WTC11 (cell line): Measurements from ENCODE around the gene CCDC30. TPM values are rescaled to one million over a fixed set of nuclear protein-coding genes. Genes with fewer than 3 reads are reported as not detected.
A peak's percentile ranks its signal among the peaks of the same experiment; 100 is the strongest.

Experiments
- ATAC-seq: fragments of 200-7000 bp; cut with Tn5 transposase; 2 replicates; pipeline ENCODE4 v1.10.0; 2021; ENCODE audit warnings: mild to moderate bottlenecking, moderate library complexity
- CTCF ChIA-PET: fragments of 300-600 bp; sonication (Branson Sonifier 250); formaldehyde crosslinking; loops from one replicate; lab custom pipeline; 2021; ENCODE audit warnings: antibody characterized with exemption; lab: Charles Lee
- POLR2A ChIA-PET: fragments of 350-600 bp; sonication (Branson Sonifier 250); formaldehyde crosslinking; loops from one replicate; lab custom pipeline; 2021; ENCODE audit warnings: antibody characterized with exemption; lab: Charles Lee
- DNase-seq: peaks from one replicate; pipeline ENCODE4 v3.0.0; 2021; ENCODE audit warnings: low spot score
- H3K27ac Mint-ChIP-seq: 2 replicates; pipeline ENCODE4 v1.8.0; 2021; ENCODE audit warnings: mixed read lengths
- H3K27me3 Mint-ChIP-seq: 2 replicates; pipeline ENCODE4 v1.8.0; 2021; ENCODE audit warnings: low read depth, mild to moderate bottlenecking, moderate library complexity, mixed read lengths
- H3K36me3 Mint-ChIP-seq: 2 replicates; pipeline ENCODE4 v1.8.0; 2021; ENCODE audit warnings: mixed read lengths
- H3K4me1 Mint-ChIP-seq: 2 replicates; pipeline ENCODE4 v1.8.0; 2022; ENCODE audit warnings: mixed read lengths
- H3K4me3 Mint-ChIP-seq: 2 replicates; pipeline ENCODE4 v1.8.0; 2021; ENCODE audit warnings: mild to moderate bottlenecking, moderate library complexity, mixed read lengths
- H3K9me3 Mint-ChIP-seq: 2 replicates; pipeline ENCODE4 v1.8.0; 2021; ENCODE audit warnings: mixed read lengths
- EMX1 ChIP-seq: fragments of 250-450 bp; sonication (Bioruptor Pico); IDR thresholded peaks from 2 replicates; pipeline ENCODE4 v1.8.0; 2021; ENCODE audit warnings: mild to moderate bottlenecking
- FOXK1 ChIP-seq: sonication (generic); formaldehyde crosslinking; IDR thresholded peaks from 2 replicates; pipeline ENCODE4 v1.8.0; 2022; ENCODE audit warnings: mild to moderate bottlenecking, moderate library complexity, missing genetic modification reagents
- FOXP4 ChIP-seq: sonication (generic); formaldehyde crosslinking; IDR thresholded peaks from 2 replicates; pipeline ENCODE4 v1.8.0; 2022; ENCODE audit warnings: mild to moderate bottlenecking, missing genetic modification reagents
- GRHL2 ChIP-seq: fragments of 250-450 bp; sonication (Bioruptor Pico); IDR thresholded peaks from 2 replicates; pipeline ENCODE4 v1.8.0; 2022; ENCODE audit warnings: mild to moderate bottlenecking, moderate library complexity; ENCODE audit not compliant: insufficient replicate concordance, severe bottlenecking
- HMGA2 ChIP-seq: fragments of 250-450 bp; sonication (Bioruptor Pico); IDR thresholded peaks from 2 replicates; pipeline ENCODE4 v1.4.0; 2021; ENCODE audit warnings: mild to moderate bottlenecking, moderate library complexity
- MAX ChIP-seq: sonication (generic); formaldehyde crosslinking; IDR thresholded peaks from 2 replicates; pipeline ENCODE4 v1.8.0; 2022; ENCODE audit warnings: mild to moderate bottlenecking, missing genetic modification reagents
- MYBL2 ChIP-seq: sonication (generic); formaldehyde crosslinking; IDR thresholded peaks from 2 replicates; pipeline ENCODE4 v1.8.1; 2023; ENCODE audit warnings: mild to moderate bottlenecking, moderate library complexity, missing genetic modification reagents
- NR2C2 ChIP-seq: sonication (generic); formaldehyde crosslinking; IDR thresholded peaks from 2 replicates; pipeline ENCODE4 v1.8.0; 2022; ENCODE audit warnings: mild to moderate bottlenecking, missing genetic modification reagents
- SMAD3 ChIP-seq: sonication (generic); formaldehyde crosslinking; IDR thresholded peaks from 2 replicates; pipeline ENCODE4 v1.8.0; 2022; ENCODE audit warnings: missing genetic modification reagents, mild to moderate bottlenecking, borderline replicate concordance
- TEAD4 ChIP-seq: sonication (generic); formaldehyde crosslinking; IDR thresholded peaks from 2 replicates; pipeline ENCODE4 v1.8.0; 2022; ENCODE audit warnings: mild to moderate bottlenecking, missing genetic modification reagents
- TP53 ChIP-seq: sonication (generic); formaldehyde crosslinking; IDR thresholded peaks from 2 replicates; pipeline ENCODE4 v1.8.1; 2023; ENCODE audit warnings: mild to moderate bottlenecking, missing genetic modification reagents
- ZNF219 ChIP-seq: sonication (generic); formaldehyde crosslinking; IDR thresholded peaks from 2 replicates; pipeline ENCODE4 v1.8.0; 2023; ENCODE audit warnings: missing genetic modification reagents, mild to moderate bottlenecking, borderline replicate concordance
- ZNF281 ChIP-seq: sonication (generic); formaldehyde crosslinking; IDR thresholded peaks from 2 replicates; pipeline ENCODE4 v1.8.0; 2023; ENCODE audit warnings: mild to moderate bottlenecking, missing genetic modification reagents
- ZNF317 ChIP-seq: sonication (generic); formaldehyde crosslinking; IDR thresholded peaks from 2 replicates; pipeline ENCODE4 v1.8.1; 2023; ENCODE audit warnings: low read depth, mild to moderate bottlenecking, moderate library complexity, missing genetic modification reagents, borderline replicate concordance
- ZNF512 ChIP-seq: sonication (generic); formaldehyde crosslinking; IDR thresholded peaks from 2 replicates; pipeline ENCODE4 v1.8.1; 2022; ENCODE audit warnings: missing genetic modification reagents, borderline replicate concordance
- total RNA-seq: library from RNA; stranded (reverse); gene quantifications from 3 replicates; pipeline ENCODE4 v1.2.3, GENCODE V29; 2021
- TF ChIP-seq, protein P1 (sequence below): fragments of 250-450 bp; sonication (Bioruptor Pico); conservative IDR thresholded peaks from 2 replicates; pipeline ENCODE4 v1.9.0; 2021; ENCODE audit warnings: mild to moderate bottlenecking
- TF ChIP-seq, protein P2 (sequence below): sonication (generic); formaldehyde crosslinking; conservative IDR thresholded peaks from 2 replicates; pipeline ENCODE4 v1.8.1; 2023; ENCODE audit warnings: mild to moderate bottlenecking, low read depth, missing genetic modification reagents, moderate library complexity
- TF ChIP-seq, protein P3 (sequence below): fragments of 200-600 bp; IDR thresholded peaks from 2 replicates; pipeline ENCODE4 v1.8.0; 2022; ENCODE audit warnings: antibody characterized with exemption

CCDC30 gene
- total RNA-seq, 1 experiment from 2014 or later = 0.92 TPM

GRCh38 chr1:42682739-42683531, 219.8 kb downstream of the CCDC30 start (continued):
- TF ChIP-seq, protein P1, sequence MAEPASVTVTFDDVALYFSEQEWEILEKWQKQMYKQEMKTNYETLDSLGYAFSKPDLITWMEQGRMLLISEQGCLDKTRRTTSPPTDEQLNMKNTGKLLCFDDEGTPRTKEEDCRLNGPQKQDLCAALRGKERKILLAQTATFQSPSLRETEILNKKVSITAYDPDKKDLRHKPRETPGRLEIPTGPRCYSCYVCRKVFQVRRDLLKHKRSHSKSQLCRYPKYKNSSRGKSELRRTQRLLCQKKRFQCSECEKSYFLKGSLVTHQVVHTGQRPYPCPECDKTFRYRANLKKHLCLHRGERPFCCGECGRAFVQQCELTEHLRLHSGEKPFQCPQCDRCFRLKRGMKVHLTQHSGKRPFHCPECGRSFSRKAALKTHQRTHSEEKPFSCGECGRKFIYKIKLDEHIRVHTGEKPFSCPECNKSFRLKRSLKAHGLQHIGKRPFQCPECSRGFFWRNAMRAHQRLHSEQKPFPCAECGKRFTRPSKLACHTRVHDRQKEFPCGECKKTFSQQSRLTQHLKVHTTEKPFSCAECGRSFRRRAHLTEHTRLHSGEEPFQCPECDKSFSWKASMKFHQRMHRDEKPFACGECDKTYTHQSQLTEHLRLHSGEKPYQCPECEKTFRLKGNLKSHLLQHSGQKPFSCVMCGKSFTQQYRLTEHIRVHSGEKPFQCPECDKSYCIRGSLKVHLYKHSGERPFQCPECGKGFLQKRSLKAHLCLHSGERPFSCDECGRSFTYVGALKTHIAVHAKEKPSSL = no peak
- peak; percentile 48; the same call in 1 of the 2 replicates for TF ChIP-seq MYBL2 (CRISPR knock-in tag)
- TF ChIP-seq ZNF219 (CRISPR knock-in tag) = no peak; the same call in 1 of the 2 replicates
- no peak for TF ChIP-seq ZNF281
- no peak for TF ChIP-seq EMX1 (CRISPR knock-in tag)
- peak; percentile 48; the same call in 1 of the 2 replicates for TF ChIP-seq ZNF317 (CRISPR knock-in tag)
- no peak for TF ChIP-seq HMGA2 (CRISPR knock-in tag)
- peak; percentile 71 for TF ChIP-seq FOXK1 (CRISPR knock-in tag)

DNA sequence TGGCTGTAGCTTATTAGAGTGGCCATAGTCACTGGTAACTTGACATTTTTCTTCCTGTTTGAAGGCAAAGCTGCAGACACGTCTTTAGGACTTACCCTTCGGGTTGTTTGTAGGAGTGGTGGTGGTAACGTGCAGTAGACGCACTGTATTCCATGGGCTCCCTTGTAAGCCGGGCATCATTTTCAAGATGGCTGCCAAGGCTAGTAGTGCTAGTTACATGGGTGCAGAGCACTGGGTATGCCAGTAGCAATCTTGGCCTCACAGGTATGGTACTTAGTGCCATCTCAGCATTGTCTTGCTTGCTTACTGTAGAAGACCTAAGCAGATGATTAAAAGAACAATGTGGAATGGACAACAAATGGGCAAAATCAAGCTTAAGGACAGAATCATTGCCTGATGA, 221.1 kb downstream of the CCDC30 start:
- Mint-ChIP-seq H3K27me3 (no peaks in the 10 kb centered on the region; the same call in 1 of the 2 replicates), H3K4me1 (peaks cover 63% of the 10 kb centered on the region), H3K27ac (peak overlapping the region; percentile 19), H3K4me3 (peak overlapping the region; percentile 97)
- POLR2A ChIA-PET = interaction anchor here (2.8 kb wide), 1 partner anchor 26 kb away, joined by 13 read pairs; the partner anchor contains the start of gene PPIH
- TF ChIP-seq MAX (CRISPR knock-in tag) (no peak), ZNF512 (CRISPR knock-in tag) (no peak), GRHL2 (CRISPR knock-in tag) (no peak), TEAD4 (CRISPR knock-in tag) (no peak), FOXP4 (CRISPR knock-in tag) (no peak), SMAD3 (CRISPR knock-in tag) (no peak), NR2C2 (no peak), TP53 (no peak)
- TF ChIP-seq, protein P2, sequence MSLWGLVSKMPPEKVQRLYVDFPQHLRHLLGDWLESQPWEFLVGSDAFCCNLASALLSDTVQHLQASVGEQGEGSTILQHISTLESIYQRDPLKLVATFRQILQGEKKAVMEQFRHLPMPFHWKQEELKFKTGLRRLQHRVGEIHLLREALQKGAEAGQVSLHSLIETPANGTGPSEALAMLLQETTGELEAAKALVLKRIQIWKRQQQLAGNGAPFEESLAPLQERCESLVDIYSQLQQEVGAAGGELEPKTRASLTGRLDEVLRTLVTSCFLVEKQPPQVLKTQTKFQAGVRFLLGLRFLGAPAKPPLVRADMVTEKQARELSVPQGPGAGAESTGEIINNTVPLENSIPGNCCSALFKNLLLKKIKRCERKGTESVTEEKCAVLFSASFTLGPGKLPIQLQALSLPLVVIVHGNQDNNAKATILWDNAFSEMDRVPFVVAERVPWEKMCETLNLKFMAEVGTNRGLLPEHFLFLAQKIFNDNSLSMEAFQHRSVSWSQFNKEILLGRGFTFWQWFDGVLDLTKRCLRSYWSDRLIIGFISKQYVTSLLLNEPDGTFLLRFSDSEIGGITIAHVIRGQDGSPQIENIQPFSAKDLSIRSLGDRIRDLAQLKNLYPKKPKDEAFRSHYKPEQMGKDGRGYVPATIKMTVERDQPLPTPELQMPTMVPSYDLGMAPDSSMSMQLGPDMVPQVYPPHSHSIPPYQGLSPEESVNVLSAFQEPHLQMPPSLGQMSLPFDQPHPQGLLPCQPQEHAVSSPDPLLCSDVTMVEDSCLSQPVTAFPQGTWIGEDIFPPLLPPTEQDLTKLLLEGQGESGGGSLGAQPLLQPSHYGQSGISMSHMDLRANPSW (CRISPR knock-in tag) = no peak
- TF ChIP-seq, protein P3, sequence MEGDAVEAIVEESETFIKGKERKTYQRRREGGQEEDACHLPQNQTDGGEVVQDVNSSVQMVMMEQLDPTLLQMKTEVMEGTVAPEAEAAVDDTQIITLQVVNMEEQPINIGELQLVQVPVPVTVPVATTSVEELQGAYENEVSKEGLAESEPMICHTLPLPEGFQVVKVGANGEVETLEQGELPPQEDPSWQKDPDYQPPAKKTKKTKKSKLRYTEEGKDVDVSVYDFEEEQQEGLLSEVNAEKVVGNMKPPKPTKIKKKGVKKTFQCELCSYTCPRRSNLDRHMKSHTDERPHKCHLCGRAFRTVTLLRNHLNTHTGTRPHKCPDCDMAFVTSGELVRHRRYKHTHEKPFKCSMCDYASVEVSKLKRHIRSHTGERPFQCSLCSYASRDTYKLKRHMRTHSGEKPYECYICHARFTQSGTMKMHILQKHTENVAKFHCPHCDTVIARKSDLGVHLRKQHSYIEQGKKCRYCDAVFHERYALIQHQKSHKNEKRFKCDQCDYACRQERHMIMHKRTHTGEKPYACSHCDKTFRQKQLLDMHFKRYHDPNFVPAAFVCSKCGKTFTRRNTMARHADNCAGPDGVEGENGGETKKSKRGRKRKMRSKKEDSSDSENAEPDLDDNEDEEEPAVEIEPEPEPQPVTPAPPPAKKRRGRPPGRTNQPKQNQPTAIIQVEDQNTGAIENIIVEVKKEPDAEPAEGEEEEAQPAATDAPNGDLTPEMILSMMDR = no peak
- TF ChIP-seq, all 79 proteins: peak for 0
- H3K9me3 Mint-ChIP-seq = no peaks in the 10 kb centered on the region
- DNase-seq = no peak
- ATAC-seq = no peak
- peaks cover 34% of the 10 kb centered on the region for H3K36me3 Mint-ChIP-seq
- CTCF ChIA-PET = interaction anchor here (0.6 to 3.1 kb wide), 3 partner anchors 26 to 63 kb away, joined by 3 to 9 read pairs (median 3); partner anchors contain the start of gene PPIH
